HG03432 (cell line): ENCODE data around the gene CKMT2.
"Not testable (repeated sequence)": the region's sequence is repeated elsewhere in the genome, so short reads cannot be mapped to it uniquely, and the experiment has no call there.

Source experiments
- ATAC-seq: cut with Tn5 transposase; IDR thresholded peaks from one replicate; pipeline ENCODE4 v1.9.1; 2021; ENCODE audit warnings: mild to moderate bottlenecking, moderate library complexity; ENCODE audit not compliant: unreplicated experiment

The CKMT2 gene

DNA sequence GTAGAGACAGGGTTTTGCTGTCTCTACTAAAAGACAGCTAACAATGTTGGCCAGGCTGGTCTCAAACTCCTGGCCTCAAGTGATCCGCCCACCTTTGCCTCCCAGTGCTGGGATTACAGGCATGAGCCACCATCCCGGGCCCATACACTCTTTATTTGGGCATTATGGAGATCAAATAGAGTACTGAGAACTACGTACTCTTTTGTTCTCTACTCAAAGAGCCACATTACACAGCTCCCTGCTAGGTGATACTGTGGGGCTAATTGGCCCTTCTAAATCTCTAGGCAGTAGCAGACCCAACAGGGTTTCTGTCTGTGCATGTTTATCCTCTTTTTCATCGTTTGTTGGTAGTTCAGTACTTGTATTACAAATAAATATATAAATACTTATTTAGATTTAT is 16.1 kb downstream of the CKMT2 start:
- no peak for ATAC-seq

DNA sequence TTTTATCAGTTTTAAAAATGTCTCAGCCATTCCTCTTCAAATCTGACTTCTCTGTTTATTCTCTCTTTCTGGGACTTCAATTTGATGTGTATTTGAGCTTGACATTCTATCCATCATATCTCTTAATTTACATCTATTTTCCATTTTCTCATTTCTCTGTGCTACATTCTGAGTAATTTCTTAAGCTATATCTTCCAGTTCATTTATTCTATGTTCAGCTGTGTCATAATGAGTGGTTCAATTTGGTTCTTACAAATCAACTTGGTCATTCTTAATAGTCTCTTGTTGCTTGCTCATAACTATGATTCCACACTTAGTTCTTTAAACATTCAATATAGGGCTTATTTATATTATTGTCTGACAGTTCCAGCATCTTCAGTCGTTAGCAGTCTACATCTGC is 16.9 kb downstream of the CKMT2 start:
- no peak for ATAC-seq

DNA sequence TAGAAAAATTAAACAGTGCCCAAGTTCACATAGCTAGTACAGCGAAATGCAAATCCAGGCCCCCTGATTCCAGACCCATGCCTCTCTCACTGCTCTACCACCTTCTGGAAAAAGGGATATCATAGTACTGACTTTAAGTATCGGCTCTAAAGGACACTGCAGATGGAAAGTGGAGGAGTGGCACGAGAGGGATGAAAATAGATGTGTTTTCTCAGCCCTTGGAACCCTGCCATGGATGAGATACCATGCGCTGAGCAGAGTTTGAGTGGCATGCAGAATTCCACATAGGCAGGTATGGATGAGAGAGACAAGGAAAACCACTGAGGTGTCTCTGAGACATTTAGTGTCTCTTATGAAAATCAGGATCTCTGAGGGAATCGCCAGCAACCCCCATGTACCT is 18.8 kb downstream of the CKMT2 start:
- no peak for ATAC-seq

DNA sequence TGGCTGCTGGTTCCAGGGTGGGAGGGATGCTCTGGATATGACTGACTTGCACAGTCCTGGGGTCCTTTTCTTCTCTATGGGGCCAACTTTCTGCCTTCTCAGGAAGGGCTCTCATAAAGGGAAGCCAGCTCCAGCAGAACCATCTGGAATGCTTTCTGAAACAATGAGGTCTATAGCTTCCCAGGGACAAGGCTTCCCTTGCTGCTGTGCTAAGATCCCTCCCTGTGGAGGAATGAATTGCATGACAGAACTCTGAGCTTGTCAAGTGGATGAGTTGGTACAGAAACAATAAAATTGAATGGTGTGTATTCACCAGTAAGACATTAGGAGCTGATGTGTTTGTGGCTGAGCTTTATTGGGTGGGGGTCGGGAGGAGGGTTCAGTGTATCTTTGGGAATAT is 19.8 kb downstream of the CKMT2 start:
- ATAC-seq = no peak

DNA sequence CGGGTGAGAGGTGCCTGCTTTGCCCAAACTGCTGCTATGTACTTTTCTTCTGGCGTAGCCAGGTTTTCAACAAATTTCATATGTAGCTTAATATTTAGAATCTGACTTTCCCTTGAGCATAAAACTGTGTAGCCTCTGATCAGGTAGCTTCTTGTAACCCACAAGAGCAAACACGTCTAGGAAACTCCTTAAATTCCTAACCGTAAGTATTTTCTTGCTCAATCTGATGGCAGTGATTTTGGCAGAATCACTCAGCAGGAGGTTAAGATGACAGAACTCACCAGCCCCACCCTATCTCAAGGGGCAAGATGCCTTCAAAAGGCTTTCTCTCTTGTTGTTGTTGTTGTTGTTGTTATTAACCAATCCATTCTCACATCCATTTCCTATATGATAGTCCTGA is 20.8 kb downstream of the CKMT2 start:
- no peak for ATAC-seq

DNA sequence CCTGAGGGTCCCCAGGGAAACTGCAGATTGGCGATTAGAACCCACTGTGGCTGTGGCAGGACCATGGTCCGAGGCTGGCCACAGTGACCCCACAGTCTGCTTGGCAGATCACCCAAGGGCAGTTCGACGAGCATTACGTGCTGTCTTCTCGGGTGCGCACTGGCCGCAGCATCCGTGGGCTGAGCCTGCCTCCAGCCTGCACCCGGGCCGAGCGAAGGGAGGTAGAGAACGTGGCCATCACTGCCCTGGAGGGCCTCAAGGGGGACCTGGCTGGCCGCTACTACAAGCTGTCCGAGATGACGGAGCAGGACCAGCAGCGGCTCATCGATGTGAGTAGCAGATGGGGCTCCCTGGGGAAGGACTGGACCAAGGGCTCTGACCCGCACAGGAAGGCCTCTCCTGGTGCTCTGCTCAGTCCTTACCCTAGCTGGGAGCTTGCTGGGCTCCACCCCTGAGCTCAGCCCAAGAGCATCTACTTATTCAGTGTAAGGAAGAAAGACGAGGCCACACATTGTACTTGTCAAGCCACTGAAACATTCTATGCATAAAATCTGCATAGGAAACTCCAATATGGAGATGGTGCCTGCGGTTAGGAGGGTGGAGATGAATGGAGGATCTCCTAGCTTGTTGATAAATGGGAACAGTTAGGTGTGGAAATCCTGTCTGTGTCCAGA is 21.9 kb downstream of the CKMT2 start:
- ATAC-seq = no peak

DNA sequence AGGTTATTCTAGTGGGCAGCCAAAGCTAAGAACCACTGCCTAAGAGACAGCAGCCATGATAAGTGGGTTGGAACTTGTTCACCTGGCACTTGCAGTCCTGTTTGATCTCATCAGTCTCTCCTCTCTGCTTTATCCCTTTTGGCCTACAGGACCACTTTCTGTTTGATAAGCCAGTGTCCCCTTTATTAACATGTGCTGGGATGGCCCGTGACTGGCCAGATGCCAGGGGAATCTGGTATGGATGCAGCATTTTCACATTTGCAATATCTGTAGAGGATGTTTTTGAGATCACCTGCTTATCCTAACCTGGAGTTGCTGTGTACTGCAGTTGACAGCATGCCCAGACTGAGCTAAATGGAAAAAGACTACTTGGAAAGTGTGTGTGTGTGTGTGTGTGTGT is 23.6 kb downstream of the CKMT2 start:
- ATAC-seq = no peak

DNA sequence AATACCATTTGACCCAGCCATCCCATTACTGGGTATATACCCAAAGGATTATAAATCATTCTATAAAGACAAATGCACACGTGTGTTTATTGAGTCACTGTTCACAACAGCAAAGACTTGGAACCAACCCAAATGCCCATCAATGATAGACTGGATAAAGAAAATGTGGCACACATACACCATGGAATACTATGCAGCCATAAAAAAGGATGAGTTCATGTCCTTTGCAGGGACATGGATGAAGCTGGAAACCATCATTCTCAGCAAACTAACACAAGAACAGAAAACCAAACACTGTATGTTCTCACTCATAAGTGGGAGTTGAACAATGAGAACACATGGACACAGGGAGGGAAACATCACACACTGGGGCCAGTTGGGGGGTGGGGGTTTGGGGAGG is 29.7 kb downstream of the CKMT2 start:
- ATAC-seq = not testable (repeated sequence)

DNA sequence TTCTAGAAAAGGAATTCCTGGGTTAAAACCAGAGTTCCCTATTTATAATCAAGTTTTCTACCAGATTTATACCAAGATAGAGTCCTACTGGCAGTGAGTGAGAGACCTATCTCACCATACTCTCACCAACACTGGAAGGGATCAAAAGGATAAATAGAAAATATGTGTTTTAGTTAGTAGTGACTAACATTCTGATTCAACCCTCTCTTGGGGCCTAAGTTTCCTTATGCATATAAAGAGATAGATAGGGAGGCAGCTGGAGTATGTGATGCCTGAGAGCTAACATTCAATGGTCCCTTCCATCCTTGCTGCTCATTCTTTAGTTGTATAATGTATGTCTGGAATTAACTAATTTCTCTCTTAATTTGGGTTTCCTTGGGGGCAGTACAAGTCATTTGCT is 32.0 kb downstream of the CKMT2 start:
- no peak for ATAC-seq

DNA sequence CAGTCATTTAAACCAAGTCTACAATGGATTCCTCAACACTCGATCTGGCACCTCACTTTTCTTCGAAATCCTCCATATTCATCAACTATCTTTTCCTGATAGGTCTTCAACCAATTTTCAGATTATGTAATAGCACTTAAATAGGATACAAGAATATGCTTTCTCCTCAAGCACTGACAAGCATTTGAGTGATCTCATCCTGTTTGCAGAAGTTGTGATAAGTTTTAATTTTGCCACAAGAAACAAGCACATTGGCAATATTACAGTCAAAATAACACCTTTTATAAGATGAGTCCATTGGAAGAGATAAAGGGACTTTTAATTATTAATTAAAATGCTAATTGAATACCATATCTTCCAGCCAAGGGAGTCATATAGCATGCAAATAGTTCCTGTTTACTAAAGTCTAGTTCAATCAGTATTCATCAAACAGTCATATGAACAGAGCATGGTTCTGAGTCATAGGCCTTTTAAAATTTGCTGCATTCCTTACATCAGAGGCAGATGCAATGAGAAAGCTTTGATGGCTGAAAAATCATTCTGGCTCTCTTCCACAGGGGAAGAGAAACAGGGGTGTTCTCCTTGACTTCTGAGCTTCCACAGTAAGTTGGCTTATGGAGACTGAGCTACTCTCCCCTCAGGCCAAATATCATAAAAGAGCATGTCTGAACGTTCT is 35.5 kb downstream of the CKMT2 start:
- no peak for ATAC-seq

DNA sequence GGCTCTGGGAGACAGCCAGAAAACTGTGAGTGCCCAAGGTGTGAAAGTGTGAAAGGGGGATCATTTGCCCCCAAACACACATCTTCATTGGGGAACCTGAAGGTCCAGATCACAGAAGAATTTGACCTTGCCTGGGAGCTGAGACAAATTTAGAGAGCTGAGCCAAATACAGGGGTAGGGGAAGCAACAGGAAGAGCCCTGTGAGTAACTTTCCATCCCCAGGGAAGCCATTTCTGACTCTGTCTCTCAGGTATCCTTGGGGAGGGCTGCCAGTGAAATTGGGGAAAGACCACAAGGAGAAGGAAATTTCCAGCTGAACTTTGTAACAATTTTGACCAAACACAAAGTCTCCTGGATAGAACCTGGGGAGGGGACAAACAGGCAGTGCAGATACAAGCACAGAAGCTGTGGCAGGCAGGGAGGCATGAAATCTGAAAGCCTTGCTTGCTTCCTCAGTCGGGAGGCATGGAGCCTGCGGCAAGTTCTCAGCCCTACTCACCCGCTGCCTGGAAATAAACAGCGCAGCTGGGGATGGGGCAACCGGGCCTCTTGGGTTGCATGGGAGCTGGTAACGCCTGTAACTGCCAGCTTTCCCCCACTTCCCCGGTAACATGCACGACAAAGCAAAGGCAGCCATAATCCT is 36.8 kb downstream of the CKMT2 start:
- no peak for ATAC-seq

DNA sequence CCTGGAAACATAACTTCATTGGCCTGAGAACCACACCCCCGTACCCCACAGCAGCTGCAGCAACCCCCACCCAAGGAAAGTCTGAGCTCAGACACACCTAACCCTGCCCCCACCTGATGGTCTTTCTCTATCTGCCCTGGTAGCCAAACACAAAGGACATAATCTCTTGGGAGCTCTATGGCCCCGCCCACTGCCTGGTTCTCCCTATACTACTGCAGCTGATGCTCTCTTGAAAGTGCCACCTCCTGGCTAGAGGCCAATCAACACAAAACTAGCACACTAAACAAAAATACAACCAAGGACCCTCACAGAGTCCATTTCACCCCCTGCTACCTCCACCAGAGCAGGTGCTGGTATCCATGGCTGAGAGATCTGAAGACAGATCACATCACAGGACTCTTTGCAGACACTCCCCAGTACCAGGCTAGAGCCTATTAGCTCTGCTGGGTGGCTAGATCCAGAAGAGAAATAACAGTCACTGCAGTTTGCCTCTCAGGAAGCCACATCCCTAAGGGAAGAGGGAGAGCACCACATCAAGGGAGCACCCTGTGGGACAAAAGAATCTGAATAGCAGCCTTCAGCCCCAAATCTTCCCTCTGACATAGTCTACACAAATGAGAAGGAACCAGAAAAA is 37.4 kb downstream of the CKMT2 start:
- ATAC-seq = not testable (repeated sequence)

DNA sequence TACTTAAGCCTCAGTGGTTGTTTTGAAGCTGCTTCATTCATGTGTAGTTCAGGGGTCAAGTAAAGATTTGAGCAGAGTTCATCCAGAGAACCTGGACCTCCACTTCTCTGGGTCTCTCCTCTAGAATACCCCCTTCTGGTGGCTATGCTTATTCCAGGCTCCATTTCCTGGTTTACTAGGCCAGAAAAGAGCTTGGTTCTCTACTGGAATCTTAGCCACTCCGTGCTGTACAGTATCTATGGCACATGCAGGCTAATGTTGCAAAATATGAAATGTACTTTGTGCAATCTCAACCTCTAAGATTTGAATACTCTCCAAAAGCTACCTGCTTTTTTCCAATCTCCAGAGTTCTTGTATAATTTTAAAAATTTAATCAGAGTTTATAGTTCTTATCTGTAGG is 50.9 kb downstream of the CKMT2 start:
- no peak for ATAC-seq

DNA sequence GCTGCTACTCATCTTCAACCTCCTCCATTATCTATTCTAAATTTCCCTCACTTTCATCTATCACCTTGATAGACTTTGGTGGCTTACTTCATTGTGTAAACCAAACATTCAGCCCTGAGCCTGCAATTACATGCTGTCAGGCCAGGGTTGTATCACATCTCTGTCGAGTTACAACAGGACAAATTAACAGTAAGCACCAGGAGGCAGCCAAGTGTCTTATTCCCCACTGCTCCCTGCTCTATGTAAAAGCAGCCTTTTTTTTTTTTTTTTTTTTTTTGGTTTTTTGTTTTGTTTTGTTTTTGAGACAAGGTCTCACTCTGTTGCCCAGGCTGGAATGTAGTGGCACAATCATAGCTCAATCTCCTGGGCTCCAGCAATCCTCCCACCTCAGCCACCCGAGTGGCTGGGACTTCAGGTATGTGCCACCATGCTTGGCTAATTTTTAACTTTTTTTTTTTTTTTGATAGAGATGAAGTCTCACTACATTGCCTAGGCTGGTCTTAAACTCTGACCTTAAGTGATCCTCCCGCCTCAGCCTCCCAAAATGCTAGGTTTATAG is 53.0 kb downstream of the CKMT2 start:
- no peak for ATAC-seq

DNA sequence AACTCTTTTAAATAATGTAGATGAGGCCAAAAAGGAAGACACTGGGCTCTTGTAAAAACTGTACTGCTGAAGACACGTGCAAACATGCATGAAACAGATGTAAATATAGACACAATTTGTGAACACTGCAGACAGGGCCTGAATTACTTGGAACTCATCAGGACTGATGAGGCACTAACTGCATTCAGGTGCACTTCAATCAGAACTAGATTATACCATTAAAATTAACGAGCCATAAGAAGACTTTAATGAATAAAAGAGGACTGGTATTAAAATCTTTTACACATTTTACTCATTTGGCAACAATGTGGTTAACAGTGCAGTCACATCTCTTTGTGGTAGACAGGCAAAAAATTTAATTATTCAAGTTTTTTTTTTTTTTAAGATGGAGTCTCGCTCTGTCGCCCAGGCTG is 54.9 kb downstream of the CKMT2 start:
- ATAC-seq = peak; percentile 42

DNA sequence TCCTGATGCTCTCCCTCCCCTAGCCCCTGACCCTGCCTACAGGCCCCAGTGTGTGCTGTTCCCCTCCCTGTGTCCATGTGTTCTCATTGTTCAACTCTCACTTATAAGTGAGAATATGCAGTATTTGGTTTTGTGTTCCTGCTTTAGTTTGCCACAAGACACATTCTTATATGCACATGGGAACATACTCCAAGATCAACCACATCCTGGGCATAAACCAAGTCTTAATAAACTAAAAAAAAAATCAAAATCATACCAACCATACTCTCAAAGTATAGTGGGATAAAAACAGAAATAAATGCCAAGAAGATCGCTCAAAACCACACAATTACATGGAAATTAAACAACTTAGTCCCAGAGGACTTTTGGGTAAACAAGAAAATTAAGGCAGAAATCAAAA is 57.0 kb downstream of the CKMT2 start:
- ATAC-seq = no peak

DNA sequence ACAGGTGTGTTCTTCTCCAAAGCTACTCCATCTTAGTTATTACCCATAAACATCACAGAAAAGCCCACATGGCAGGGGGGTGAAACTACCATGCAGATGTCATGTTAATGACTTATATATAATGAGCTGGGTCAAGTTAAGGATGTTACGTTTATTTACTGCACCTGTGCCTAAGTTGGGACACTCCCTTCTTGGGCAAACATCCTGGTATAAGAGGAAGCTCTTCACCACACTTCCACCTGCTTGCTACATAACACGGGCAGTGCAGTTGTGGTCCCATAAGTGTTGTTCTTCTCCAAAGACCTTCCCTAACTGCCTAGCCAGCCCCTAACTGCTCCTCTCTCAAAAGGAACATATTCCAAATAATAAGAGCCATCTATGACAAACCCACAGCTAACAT is 59.0 kb downstream of the CKMT2 start:
- ATAC-seq = no peak

DNA sequence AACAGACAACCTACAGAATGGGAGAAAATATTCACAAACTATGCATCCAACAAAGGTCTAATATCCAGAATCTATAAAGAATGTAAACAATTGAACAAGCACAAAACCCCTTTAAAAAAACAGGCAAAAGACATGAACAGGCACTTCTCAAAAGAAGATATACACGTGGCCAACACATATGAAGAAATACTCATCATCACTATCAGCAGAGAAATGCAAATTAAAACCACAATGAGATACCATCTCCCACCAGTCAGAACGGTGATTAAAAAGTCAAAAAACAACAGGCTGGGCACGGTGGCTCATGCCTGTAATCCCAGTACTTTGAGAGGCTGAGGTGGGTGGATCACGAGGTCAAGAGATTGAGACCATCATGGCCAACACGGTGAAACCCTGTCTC is 60.9 kb downstream of the CKMT2 start:
- not testable (repeated sequence) for ATAC-seq

DNA sequence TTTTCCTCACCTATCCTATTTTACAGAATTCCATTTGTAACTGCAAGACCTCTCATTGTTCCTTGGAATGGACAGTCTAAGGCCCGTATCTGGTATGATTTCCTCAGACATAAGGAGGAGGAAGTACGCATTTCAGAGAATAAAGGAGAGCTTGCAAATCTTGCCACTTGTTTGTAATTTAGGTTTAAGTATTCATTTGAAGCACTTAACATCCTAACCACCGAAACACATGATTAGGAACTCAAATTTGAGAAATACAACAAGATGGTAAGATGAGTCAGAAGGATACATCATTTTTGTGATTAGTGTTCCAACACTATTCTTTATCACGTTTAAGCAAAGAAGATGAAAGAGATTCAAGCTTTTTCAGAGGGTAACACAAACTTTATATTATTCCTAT is 64.4 kb downstream of the CKMT2 start:
- ATAC-seq = no peak

DNA sequence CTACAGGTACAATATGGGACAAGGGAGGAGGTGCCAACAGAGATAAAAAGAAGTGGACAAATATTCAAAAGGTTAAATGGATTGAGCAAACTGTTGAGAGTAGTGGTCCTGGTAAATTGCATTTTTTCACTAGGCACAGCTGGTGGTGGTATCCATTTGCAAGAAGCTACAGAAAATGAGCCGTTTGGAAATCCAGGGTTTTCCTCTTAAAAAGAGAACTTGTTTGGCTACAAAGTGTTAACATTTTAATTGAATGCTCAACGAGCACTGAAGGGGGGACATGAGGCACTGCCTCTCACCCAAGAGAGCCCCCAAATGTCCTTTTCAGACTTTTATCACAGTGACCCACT is 67.8 kb downstream of the CKMT2 start:
- no peak for ATAC-seq

DNA sequence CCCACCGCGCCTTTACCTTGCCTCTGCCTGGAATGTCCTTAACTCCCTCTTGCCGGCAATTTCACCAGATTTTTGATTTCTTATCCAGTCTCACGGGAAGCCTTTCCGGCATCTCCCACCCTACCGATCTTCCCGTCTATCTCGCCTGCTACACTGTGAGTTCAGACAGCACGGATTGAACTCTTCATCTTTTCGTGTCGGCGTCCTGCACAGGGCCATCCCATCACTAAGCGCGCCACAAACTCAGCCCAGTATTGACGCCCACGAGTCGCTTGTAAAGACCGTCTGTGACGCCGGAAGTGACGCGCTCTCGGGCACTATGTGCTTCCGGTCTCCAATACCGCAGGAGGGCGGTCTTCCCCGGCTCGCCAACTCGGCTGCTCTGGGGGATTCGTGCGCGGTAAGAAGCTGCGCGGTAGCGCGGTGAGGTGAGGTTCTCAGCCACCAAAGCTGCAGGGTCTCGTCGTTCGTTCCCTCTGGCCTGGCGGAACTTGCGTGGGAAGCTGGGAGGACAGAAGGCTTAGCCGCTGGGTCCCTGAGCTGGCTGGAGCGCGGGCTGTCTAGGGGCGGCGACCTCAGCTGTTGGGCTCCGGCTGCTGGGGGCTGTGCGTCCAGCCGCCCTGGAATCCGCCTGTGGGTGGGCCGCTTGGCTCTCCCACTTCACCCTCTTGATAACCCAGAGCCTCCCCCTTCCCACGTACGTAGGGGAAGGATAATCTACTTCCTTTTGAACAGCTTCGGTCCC is 68.3 kb downstream of the CKMT2 start, which contains the start of gene ZCCHC9:
Gene ZCCHC9 (plus strand): TSS at position 317 of the 745 bp plus-strand sequence. CDS start 3,171 bp downstream, outside the sequence.
- ATAC-seq = peak; percentile 97
